HepG2 (cell line): ENCODE data around the gene RNF123. TPM values are rescaled to one million over a fixed set of nuclear protein-coding genes. Genes with fewer than 3 reads are reported as not detected.

ENCODE experiments used
- ATAC-seq: fragments of 200-7000 bp; cut with Tn5 transposase; 3 replicates; pipeline ENCODE4 v1.9.1; 2020; ENCODE audit warnings: mild to moderate bottlenecking, moderate library complexity
- BruUV-seq: library from RNA; stranded (reverse); fragments of 400-500 nt; replicated peaks from 2 replicates; lab custom pipeline; 2021; lab: Mats Ljungman, UMichigan
- CTCF ChIA-PET: fragments of 300-600 bp; formaldehyde crosslinking; extraction: SDS; loops from one replicate; lab custom pipeline; 2021; ENCODE audit warnings: low total read pairs, inconsistent platforms, low intra/inter-chr PET ratio; lab: Yijun Ruan, JAX
- POLR2A ChIA-PET: fragments of 350-600 bp; sonication (Branson Sonifier 250); formaldehyde crosslinking; loops from one replicate; lab custom pipeline; 2020; ENCODE audit warnings: antibody characterized with exemption, inconsistent platforms; lab: Yijun Ruan, JAX
- DNase-seq: peaks from one replicate; pipeline ENCODE4 v3.0.0-alpha.2; 2015; ENCODE audit warnings: low spot score
- FAIRE-seq: peaks from 3 replicates; lab custom pipeline; 2011; peaks lifted over from hg19 to GRCh38; lab: Jason Lieb, UNC
- H2AFZ ChIP-seq: one replicate; pipeline ENCODE4 v1.6.1; 2011; ENCODE audit warnings: low read length, inconsistent platforms
- H3K27ac ChIP-seq: fragments of 300-600 bp; 3 replicates; pipeline ENCODE4 v1.8.0; 2011; ENCODE audit warnings: mixed run types, mild to moderate bottlenecking, mixed read lengths, low read length, inconsistent platforms; ENCODE audit not compliant: insufficient read depth; ENCODE audit errors: extremely low read length
- H3K27me3 ChIP-seq, 2 experiments: fragments of 200-600 bp in 1 of 2; 2 replicates in 1 of 2; 3 replicates in 1 of 2; pipeline versions ENCODE4 v1.6.0 to v1.8.0; 2011; ENCODE audit warnings: low read length in 2 of 2, mild to moderate bottlenecking in 2 of 2, moderate library complexity in 2 of 2, inconsistent platforms in 1 of 2; ENCODE audit not compliant: insufficient read depth in 2 of 2, control insufficient read depth in 1 of 2
- H3K36me3 ChIP-seq, 2 experiments: fragments of 200-600 bp in 1 of 2; replicated peaks in 1 of 2; 2 replicates in 1 of 2; 3 replicates in 1 of 2; pipeline versions ENCODE4 v1.5.1 to v1.8.0; 2011; ENCODE audit warnings: low read length in 2 of 2, inconsistent platforms in 1 of 2; ENCODE audit not compliant: insufficient read depth in 2 of 2, control insufficient read depth in 1 of 2
- H3K4me1 ChIP-seq: 2 replicates; pipeline ENCODE4 v1.5.1; 2012; ENCODE audit warnings: low read length, inconsistent platforms; ENCODE audit not compliant: insufficient read depth
- H3K4me2 ChIP-seq: 2 replicates; pipeline ENCODE4 v1.6.0; 2011; ENCODE audit warnings: low read depth, low read length, inconsistent platforms
- H3K4me3 ChIP-seq, 3 experiments: fragments of 200-600 bp in 1 of 3; sonication (generic), shearing (Covaris generic) in 1 of 3; replicated peaks in 1 of 3; 2 replicates each; pipeline ENCODE4 v1.5.1; 2011 to 2016; ENCODE audit warnings: low read length in 3 of 3, inconsistent platforms in 2 of 3, low read depth in 2 of 3, mild to moderate bottlenecking in 2 of 3, control low read depth in 1 of 3, mixed read lengths in 1 of 3; ENCODE audit not compliant: insufficient read depth in 1 of 3
- H3K79me2 ChIP-seq: one replicate; pipeline ENCODE4 v1.6.1; 2011; ENCODE audit warnings: low read length, inconsistent platforms; ENCODE audit not compliant: insufficient read depth
- H3K9ac ChIP-seq: 2 replicates; pipeline ENCODE4 v1.6.0; 2011; ENCODE audit warnings: mild to moderate bottlenecking, low read depth, low read length, inconsistent platforms; ENCODE audit not compliant: insufficient read depth
- H3K9me3 ChIP-seq: 2 replicates; pipeline ENCODE4 v1.5.1; 2012; ENCODE audit warnings: mild to moderate bottlenecking, low read length
- H4K20me1 ChIP-seq: 2 replicates; pipeline ENCODE4 v1.6.0; 2011; ENCODE audit warnings: inconsistent platforms, mild to moderate bottlenecking, low read length, moderate library complexity; ENCODE audit not compliant: insufficient read depth
- HNF4G ChIP-seq, 2 experiments: sonication (generic) in 1 of 2; formaldehyde crosslinking in 1 of 2; IDR thresholded peaks; 2 replicates each; pipeline versions ENCODE4 v1.4.0 to v1.6.1; 2011 to 2020; ENCODE audit warnings: borderline replicate concordance in 2 of 2, low read depth in 2 of 2, mild to moderate bottlenecking in 2 of 2, low read length in 1 of 2, missing genetic modification reagents in 1 of 2, moderate library complexity in 1 of 2
- MAFK ChIP-seq, 2 experiments: IDR thresholded peaks in 1 of 2; conservative IDR thresholded peaks in 1 of 2; 2 replicates each; pipeline ENCODE4 v1.6.1; 2011; ENCODE audit warnings: improper control_type of control experiment in 2 of 2, low read length in 2 of 2
- PAF1 ChIP-seq: IDR thresholded peaks from 2 replicates; pipeline ENCODE4 v1.6.1; 2016; ENCODE audit warnings: missing genetic modification reagents, missing compliant biosample characterization
- PRDM10 ChIP-seq: sonication (generic); formaldehyde crosslinking; IDR thresholded peaks from 2 replicates; pipeline ENCODE4 v1.4.0; 2020; ENCODE audit warnings: low read depth, missing genetic modification reagents
- RXRA ChIP-seq: sonication (generic); formaldehyde crosslinking; IDR thresholded peaks from 2 replicates; pipeline ENCODE4 v1.5.1; 2020; ENCODE audit warnings: missing genetic modification reagents
- ZMAT5 ChIP-seq: sonication (generic); formaldehyde crosslinking; IDR thresholded peaks from 2 replicates; pipeline ENCODE4 v1.5.0; 2020; ENCODE audit warnings: mild to moderate bottlenecking, low read depth, missing genetic modification reagents, borderline replicate concordance
- ZNF235 ChIP-seq: sonication (generic); formaldehyde crosslinking; IDR thresholded peaks from 2 replicates; pipeline ENCODE4 v1.8.1; 2023; ENCODE audit warnings: mild to moderate bottlenecking, missing genetic modification reagents, borderline replicate concordance
- WGBS: methylation state at CpG from one replicate; pipeline ENCODE4 v1.1.6; 2017; ENCODE audit warnings: low lambda C conversion rate; 5-methylcytosine and 5-hydroxymethylcytosine counted together
- in situ Hi-C: cut with HindIII; loops from 2 replicates; pipeline ENCODE4 v1.10.0; 2017; ENCODE audit warnings: low pct_unique_long_range_greater_than_20kb; ENCODE audit not compliant: extremely low pct_ligation_motif_present
- intact Hi-C: fragments of 100-400 bp; cut with micrococcal nuclease; formaldehyde crosslinking; loops from one replicate; pipeline ENCODE4 v1.10.0; 2022; ENCODE audit not compliant: unreplicated experiment
- polyA plus RNA-seq, 8 experiments: library from polyadenylated mRNA; depleted of rRNA in 3 of 8; stranded (reverse) in 7 of 8; unstranded in 1 of 8; fragments of >200 nt; fragmentation: Illumina TruSeq in 4 of 8; extraction: Trizol in 4 of 8; gene quantifications; 2 replicates each; pipeline versions ENCODE4 v1.2.1 to v1.2.3, GENCODE V29; 2011 to 2016; ENCODE audit warnings: low read depth in 4 of 8, missing spikeins in 1 of 8, mixed read lengths in 1 of 8; ENCODE audit not compliant: insufficient read depth in 1 of 8
- total RNA-seq, 5 experiments: library from RNA; depleted of rRNA; stranded (reverse); fragments of >200 nt; fragmentation: Illumina TruSeq; extraction: Trizol; gene quantifications; 2 replicates each; pipeline ENCODE4 v1.2.3, GENCODE V29; 2016; ENCODE audit warnings: low read depth in 1 of 5
- TF ChIP-seq, protein P1 (sequence below): sonication (generic); formaldehyde crosslinking; IDR thresholded peaks from 2 replicates; pipeline ENCODE4 v1.4.0; 2020; ENCODE audit warnings: missing genetic modification reagents, borderline replicate concordance

RNF123 gene
- total and polyA plus RNA-seq, 2 of the 13 experiments (the other 11 are each of a cell fraction or from before 2014, with no cell fraction given), result 29.9 to 82.2 TPM

GRCh38 chr3:49662720-49663413, 26.5 kb upstream of the RNF123 start:
- in situ Hi-C loops, result no loop called here
- TF ChIP-seq PAF1 (CRISPR knock-in tag), result no peak
- no peak for TF ChIP-seq ZMAT5
- no peak for TF ChIP-seq ZNF235 (CRISPR knock-in tag)
- TF ChIP-seq HNF4G (IDR thresholded peaks at IDR 0.05; ENCODE audit: borderline replicate concordance, low read depth, low read length), result no peak
- TF ChIP-seq HNF4G (CRISPR knock-in tag; IDR thresholded peaks at IDR 0.05; ENCODE audit: borderline replicate concordance, low read depth), result no peak
- TF ChIP-seq MAFK (conservative IDR thresholded peaks at IDR 0.05 in 1 of 2, IDR thresholded peaks at IDR 0.05 in 1 of 2; ENCODE audit: low read length in 2 of 2), result no peak
- TF ChIP-seq PRDM10 (CRISPR knock-in tag), result no peak
- TF ChIP-seq RXRA (CRISPR knock-in tag), result no peak
- TF ChIP-seq, protein P1, sequence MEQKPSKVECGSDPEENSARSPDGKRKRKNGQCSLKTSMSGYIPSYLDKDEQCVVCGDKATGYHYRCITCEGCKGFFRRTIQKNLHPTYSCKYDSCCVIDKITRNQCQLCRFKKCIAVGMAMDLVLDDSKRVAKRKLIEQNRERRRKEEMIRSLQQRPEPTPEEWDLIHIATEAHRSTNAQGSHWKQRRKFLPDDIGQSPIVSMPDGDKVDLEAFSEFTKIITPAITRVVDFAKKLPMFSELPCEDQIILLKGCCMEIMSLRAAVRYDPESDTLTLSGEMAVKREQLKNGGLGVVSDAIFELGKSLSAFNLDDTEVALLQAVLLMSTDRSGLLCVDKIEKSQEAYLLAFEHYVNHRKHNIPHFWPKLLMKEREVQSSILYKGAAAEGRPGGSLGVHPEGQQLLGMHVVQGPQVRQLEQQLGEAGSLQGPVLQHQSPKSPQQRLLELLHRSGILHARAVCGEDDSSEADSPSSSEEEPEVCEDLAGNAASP (CRISPR knock-in tag), result no peak
- CTCF ChIA-PET, result no interaction called here

More at GRCh38 chr3:49662720-49663413, 26.5 kb upstream of the RNF123 start:
- intact Hi-C loops, result no loop called here
- H2AFZ ChIP-seq, result no peak overlapping the region
- 97% methylated on average over 16 of the region's 34 CpGs for WGBS
- ATAC-seq (no peak), FAIRE-seq (no peak), DNase-seq (no peak)
- H3K36me3 ChIP-seq, result no peaks in the 10 kb centered on the region
- H3K9ac ChIP-seq, result no peak overlapping the region
- H3K9me3 ChIP-seq, result no peaks in the 10 kb centered on the region
- H3K4me3 ChIP-seq, result no peak overlapping the region
- no peaks in the 10 kb centered on the region for H4K20me1 ChIP-seq
- no peaks in the 10 kb centered on the region for H3K27me3 ChIP-seq
- no TSS peak for BruUV-seq
- POLR2A ChIA-PET, result no interaction called here
- H3K4me2 ChIP-seq, result no peak overlapping the region
- no peaks in the 10 kb centered on the region for H3K79me2 ChIP-seq
- no peak overlapping the region for H3K27ac ChIP-seq
- peaks cover 52% of the 10 kb centered on the region for H3K4me1 ChIP-seq
